ENCODE results near the gene DMD.

DMD gene

DNA sequence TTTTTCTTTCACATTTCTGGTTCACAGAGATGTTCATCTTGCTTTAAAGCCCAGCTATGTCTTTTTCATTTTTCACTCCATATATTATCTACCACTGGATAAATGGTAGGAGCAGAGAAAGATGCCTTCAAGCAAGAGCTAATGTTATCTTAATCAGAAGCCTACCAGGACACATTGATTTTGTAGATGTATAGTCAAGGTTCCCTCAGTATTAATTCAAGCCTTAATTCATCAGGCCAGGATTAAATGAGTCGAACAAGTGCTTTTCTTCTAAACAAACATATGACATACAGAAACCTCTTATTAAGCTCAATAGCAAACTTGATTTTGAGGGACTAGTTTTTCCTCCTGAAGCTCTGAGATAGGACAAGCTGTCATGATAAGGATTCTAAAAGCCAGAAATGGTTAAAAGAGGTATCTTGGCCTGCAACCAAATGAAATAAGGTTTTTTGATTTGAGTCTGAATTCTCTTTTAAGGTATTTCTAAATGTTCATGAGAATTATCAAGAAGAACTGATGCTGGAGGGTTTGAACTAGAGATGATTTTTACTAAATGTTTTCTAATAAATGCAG lies 2057.8 kb downstream of the DMD start:
- no peak for DNase-seq (ENCODE audit: low spot score)
- FAIRE-seq: no peak

DNA sequence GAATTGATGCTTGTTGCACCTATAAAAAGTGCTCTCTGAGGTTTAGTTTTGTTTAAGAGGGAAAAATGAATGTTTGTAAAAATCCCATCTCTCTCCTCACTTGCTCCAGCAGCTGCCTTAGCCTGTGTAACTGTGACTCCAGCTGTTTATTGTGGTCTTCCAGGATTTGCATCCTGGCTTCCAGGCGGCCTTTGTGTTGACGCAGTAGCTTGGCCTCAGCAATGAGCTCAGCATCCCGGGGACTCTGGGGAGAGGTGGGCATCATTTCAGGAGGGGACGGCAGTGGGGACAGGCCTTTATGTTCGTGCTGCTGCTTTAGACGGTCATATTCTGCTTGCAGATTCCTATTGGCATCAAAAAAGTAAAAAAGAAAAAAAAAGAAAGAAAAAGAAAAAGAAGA lies 2064.2 kb downstream of the DMD start:
- no peak for DNase-seq (ENCODE audit: low spot score)
- no peak for FAIRE-seq

DNA sequence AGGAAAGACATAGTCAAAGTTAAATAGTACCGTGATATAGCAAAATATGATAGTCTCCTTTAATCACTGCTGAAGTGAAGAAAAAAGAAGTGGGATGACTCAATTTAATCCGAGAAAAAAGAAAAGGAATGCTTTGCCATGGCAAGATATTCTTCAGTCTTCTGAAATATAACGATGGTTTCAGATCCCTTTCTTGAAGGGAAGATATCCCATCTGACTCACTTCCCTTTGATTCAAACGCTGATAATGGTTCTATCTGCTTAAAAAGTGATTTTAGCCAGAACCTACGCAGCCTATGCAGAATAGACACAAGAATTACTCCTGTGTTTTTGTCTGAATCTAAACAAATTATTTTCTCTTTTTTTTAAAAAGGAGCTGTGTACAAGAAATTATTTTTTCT lies 2071.4 kb downstream of the DMD start:
- DNase-seq (ENCODE audit: low spot score): no peak
- no peak for FAIRE-seq

DNA sequence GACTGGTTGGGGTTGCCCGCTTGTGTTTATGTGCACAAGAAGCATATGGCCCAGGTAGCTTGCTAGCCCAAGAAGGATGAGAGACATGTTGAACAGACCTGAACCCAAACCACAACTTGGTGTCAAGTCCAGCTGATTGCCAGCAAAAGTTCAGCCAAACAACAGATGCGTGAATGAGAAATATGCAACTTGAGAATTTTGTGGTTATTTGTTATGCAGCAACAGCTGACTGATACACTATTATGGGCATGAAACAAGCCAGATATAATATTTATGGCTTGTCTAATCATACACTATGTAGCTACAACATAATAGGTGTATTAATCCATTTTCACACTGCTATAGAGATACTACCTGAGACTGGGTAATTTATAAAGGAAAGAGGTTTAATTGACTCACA lies 2073.2 kb downstream of the DMD start:
- FAIRE-seq (no peak), DNase-seq (ENCODE audit: low spot score) (no peak)

DNA sequence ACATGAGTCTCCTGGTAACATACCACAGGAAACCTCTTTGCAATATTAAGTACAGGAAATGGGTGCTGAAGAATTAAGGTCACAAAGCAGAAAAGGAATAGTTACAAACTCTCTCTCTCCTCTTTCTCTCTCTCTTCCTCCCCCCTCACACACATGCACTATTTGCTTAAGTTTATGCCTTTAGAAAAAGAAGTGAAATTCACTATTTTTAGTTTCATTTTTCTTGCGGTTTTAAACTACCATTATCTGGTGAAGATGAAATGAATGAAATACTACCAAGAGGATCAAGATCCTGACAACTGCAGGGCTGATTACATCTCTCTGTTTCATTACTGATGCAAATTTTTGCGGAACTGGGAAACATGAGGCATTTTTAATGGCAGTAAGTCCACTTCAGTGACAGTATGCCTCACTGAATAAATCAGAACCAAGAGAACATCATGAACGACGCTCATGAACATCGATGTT lies 2075.2 kb downstream of the DMD start:
- DNase-seq (ENCODE audit: low spot score): no peak

DNA sequence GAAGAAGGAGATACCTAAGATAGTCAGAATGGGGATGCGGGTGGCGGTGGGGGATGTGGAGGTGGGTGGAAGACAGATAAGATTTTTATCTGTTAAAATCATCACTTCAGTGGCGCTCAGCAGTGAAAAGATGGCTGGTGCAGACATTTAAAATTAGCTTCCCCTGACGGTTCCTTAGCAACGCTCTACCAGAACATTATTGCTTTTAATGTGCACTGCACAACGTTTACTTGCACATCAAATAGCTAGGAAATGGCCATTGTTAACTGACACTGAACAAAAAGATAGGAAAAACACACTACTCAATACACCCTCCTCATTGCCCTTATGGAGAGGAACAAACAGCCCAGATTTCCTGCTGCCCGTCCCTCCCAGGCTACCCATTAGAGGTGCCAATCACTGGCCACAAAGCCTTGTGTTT lies 2078.5 kb downstream of the DMD start:
- DNase-seq (ENCODE audit: low spot score) (no peak), FAIRE-seq (no peak)

More for the DNA sequence above, 2075.2 kb downstream of the DMD start:
- no peak for FAIRE-seq

DNA sequence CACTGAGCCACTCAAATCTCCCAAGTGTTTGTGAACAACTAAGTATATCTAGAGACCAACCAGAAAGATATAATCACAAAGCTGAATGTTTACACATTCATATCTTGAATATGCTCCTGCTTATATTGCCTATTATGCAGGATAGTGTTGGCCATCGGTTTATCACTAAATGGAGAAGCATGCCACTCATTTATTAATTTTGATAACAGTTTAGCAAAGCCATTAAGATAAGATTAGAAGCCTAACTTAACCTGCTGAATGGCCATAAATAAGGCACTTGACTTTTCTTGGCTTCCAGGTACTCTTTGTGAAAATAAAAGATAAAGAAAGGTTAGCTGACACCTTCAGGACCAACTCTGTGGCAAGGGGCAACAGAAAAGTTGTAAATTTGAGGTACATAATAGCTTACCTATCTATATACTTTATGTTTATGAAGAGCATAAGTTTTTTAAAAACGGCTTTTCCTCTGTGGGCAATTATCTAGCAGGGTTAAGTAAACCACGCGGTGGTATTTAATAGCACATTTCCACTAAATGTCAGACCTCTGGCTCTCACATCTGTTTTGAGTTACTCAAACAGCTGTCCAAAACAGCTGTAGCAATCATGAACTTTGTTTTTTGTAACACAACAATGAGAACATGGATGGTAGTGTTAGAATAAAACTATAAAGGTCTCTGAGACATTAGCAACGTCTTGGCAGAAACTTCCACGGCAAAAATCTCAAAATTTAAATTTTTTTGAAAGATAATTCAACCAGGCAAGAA lies 2080.7 kb downstream of the DMD start:
- no peak for FAIRE-seq

DNA sequence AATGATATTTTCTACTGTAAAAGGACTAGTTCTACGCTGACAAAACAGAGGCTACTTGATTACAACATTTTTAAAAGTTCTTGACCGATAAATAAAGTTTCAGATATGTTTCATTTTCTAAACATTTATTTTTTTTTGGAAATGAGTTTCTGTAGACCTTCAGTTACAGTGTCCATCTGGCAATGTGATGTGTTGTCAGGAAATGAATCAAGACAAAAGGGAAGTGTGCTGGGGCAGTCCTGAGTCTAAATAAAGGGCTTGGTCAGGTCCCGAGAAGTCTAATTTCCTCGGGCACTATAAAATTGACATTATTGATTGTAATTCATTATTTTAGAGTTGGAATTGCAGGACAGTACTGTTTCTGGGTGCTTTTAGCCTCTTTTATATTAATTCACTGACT lies 2082.5 kb downstream of the DMD start:
- no peak for FAIRE-seq
- DNase-seq (ENCODE audit: low spot score): no peak

More for the DNA sequence above, 2080.7 kb downstream of the DMD start:
- no peak for DNase-seq (ENCODE audit: low spot score)

DNA sequence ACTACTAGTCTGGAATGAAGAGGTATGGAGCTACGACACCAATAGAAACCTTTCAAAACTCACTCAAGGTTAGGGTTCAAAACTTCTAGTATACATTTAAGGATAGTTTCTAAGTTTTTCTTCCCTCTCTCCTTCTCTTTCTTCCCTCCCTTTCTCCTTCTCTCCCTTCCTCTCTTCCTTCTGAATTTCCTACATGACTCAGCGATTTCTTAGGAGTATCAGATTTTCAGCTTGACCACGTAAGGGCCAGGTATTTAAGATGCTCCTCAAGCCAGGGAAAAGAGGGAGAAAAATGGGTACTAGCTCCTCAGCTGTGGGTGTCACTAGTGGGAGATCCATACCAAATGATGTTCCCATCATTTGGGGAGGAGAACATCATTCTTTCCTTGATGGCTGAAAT lies 2083.6 kb downstream of the DMD start:
- FAIRE-seq (no peak), DNase-seq (ENCODE audit: low spot score) (no peak)

DNA sequence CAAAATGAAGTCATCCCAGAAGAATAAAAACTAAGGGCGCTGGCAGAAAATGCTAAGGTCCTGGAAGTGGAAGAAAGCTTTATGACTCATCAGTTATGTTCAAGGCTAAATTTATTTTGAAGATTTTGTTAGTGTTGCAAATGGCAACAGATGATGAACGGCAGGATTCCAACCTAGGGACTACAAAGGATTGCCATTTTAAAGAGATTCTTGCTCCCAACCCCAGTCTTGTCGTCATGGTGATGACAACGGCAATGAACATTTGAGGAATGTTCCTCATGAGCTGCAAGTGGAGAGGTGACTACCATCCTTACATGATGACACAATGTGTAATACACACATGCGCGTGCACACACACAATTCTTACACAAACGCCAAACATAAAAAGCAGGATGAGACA lies 2085.1 kb downstream of the DMD start:
- no peak for FAIRE-seq

DNA sequence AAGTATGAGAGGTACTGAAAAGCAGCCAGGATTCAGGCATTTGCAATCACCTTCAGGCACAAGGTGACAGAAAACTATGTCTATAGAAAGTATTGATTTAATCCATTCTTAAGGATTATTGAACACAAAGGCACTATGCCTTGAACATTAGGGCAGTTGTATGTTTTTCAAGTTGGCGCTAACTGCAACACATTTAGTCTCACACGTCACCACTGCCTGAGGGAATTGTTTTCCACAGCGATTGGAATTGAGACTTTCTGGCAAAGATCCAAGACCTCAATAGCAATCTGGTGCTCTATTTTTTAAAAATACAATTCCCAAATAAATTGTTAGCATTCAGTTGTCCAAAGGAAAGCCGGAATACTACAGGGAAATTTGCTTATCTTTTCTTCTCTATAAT lies 2086.8 kb downstream of the DMD start:
- DNase-seq (ENCODE audit: low spot score): no peak
- FAIRE-seq: no peak

More for the DNA sequence above, 2085.1 kb downstream of the DMD start:
- no peak for DNase-seq (ENCODE audit: low spot score)

DNA sequence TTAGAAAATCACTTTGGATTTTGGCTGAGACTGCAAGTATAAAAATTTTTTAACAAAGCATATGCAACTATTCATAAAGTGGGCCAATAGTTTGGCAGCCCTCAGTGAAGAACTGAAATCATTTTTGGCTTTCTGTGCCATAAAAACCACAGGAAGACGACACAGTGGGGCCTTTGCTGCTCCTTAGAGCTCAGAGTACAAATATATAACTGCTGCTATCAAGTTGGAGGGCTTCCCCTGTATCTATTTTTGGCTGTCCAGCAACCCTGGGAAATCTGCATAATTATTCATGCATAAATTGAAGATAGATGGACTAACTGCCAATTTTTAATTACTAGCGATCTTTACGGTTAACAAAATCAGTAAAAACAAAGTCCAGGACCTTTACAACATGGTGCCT lies 2088.0 kb downstream of the DMD start:
- FAIRE-seq (no peak), DNase-seq (ENCODE audit: low spot score) (no peak)

DNA sequence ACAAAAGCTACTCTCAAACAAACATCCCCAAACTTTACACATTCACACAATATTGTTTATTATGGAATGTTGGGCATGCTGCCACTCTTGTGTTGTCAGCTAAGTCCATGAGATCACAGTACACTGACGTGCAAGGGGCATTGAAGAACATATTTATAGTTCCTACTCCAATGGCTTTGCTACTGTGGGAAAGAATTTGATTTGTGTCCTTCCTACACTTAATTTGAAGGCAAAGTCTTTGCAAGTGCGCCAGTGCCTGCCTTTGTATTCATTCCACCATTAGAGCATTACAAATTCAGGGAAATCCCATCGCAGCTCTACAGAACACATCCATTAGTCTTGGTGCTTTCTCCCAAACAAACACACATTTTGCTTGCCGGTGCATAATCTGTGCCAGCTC lies 2094.1 kb downstream of the DMD start:
- no peak for FAIRE-seq
- no peak for DNase-seq (ENCODE audit: low spot score)

DNA sequence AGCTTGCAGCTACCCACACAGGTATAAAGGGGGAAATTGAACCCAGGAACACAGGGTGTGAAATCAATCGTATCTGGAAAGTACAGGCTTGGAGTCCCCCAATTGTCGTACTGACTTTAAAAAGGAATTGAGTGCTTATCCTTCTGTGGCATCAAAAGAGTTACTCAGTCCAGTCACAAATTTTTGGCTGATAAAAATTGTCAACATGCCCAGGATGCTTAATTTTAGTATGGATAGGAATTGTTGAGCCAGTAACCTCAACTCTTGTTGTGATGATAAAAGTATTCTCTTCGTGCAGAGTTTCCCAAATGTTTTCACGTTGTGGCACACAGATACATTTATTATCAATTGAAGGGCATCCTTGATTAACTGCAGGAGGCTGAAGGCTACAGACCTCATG lies 2096.0 kb downstream of the DMD start:
- FAIRE-seq: no peak
- no peak for DNase-seq (ENCODE audit: low spot score)

DNA sequence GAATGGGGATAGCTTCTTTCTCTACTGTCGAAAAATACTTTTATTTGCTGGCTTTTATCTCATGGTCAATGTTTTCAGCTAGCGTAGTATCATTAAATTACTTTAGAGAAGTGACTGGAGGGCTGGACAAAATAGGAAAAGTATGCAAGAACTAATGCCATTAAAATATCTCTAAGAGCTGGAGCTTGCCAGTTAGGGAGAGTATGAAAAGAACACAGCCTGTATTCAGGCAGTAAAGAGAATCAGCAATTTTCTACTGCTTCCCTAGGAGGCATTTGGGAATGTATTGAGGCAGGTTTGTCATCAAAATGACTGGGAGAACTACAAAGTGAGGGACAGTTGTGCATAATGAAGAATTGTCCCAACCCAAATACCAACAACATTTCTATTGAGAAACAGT lies 2096.5 kb downstream of the DMD start:
- no peak for FAIRE-seq
- DNase-seq (ENCODE audit: low spot score): no peak

DNA sequence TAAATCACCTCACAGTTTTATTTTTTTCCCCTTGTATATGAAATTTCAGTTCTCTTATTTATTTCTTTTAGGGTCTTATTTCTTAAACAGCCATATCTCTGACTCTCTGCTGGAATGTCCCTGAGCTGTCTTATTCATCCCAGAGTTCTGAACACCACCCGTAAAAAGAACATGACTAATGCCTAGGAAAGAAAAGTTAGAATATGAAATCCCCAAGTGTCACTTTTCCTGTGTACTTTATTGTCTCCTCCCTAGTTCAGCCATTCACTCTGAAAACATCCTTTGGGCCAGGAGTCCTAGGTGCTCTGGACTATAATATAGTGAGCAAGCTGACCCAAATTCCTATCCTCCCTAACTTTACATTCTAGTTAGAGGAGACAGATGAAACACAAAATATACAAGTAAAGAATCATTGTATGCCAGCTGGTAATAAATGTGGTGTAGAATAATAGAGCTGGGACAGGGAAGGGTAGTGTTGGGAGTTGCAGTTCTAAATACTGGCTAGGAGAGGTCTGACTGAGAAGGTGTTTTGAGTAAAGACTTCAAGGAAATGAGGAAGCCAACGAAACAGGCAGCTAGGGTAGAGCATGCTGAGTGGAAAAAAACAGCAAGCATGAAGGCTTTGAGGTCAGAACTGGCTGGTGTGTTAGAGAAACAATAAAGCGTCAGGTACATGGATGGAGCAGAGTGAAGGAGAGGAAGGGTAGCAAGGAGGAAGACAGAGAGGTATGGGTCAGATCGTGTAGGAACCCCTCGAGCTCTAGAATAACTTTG lies 2098.9 kb downstream of the DMD start:
- DNase-seq (ENCODE audit: low spot score): no peak
- no peak for FAIRE-seq

DNA sequence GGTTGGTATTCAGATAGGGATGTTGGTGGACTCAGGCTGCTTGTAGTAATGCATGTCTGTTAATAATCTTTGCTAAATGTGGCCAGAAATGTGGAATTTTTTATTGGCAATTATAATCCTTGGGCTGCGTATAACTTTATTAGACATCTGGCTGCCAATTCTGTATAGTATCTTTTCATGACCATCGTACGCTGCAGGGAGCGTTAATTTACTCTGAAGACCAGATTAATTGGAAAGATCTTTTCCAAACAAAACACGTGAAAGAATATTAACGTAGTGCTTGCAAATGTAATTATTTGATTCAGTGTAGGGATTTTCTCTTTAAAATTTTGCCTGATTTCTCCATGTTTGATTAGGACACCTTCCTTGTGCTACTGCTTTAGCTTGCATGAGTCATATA lies 2100.7 kb downstream of the DMD start:
- no peak for FAIRE-seq
- no peak for DNase-seq (ENCODE audit: low spot score)

DNA sequence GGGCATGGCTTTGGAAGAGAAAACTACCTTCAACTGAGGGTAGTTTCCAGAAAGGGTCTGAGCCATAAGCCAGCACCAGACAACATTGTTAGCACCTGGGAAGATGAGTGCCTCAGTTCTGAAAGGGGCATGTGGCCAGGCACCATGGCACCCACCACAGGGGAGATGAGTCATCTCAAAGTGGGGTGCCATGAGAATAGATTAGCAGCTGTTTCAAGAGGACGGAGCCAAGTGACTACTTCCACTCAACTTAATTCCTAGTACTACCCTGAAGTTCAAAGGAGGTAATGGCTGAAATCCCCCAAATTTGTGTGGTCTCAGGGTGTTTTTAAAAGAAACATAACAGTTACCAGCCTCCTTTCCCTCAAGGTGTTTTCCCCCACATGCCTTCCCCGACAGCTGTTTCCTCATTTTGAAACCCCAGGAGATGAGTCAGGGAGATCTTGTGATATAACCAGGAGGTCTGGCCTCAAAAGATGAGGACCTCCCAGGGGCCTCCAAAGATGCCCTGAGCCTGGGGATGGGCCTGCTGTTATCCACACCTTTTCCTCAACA lies 2111.7 kb downstream of the DMD start:
- DNase-seq (ENCODE audit: low spot score): no peak
- FAIRE-seq: no peak

DNA sequence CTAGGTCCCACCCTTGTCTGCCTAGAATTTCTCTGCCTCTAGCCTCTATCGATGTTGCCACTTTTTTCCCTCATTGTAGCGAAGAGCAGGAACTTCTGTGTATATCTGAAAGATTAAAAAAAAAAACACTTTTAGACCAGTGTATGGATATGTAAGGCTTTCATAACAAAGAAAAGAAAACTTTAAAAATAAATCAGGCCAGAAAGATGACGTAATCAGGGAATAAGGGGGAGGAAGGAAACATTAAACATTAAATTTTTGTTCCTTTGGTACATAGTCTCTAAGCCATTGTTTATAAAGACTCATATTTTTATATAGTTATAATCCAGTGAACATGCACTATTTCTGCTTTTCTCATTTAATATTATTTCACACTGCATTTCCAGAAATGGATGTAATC lies 2113.3 kb downstream of the DMD start:
- DNase-seq (ENCODE audit: low spot score) (no peak), FAIRE-seq (no peak)

DNA sequence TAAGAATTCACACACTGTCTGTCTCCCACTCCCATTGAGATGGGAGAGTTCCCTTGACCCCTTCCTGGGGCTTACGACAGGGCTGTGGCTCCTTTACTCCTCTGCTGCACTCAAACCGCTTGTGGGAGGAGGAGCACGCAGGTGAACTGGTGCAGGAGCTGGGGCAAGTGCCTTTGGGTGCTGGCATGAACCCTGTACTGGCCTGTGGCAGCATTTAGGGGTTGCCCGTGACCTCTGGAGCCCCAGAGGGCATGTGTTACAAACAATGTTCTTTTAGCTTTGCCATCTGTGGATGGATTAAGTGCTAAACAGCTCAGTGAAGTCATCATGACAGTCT lies 2117.7 kb downstream of the DMD start:
- FAIRE-seq (no peak), DNase-seq (ENCODE audit: low spot score) (no peak)

DNA sequence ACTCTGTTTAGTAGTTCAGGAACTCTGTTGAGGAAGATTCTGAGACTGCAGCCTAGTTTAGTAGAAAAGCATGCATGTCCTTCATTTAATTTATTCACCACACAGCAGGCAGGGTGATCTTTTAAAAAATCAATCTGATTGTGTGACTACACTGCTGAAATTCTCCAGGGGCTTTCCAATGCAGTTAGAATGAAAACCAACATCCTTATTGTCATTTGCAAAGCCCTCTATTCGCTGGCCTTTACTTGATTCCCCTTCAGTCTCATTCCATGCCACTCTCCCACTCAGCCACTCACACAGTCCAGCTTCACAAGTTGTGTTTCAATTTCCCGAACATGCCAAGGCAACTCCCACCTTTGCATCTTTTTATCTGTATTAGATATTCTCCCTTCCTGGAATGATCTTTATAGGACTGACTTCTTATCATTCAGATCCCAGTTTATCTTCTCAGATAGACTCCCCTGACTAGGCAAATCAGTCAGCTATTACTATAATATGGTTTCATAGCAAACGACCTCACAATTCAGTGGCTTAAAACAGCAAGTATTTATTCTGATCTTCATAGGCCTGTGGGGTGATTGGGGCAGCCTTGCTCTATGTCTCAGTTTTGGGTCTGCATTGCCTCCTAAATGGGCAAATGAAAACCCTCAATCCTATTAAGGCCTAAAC lies 2118.2 kb downstream of the DMD start:
- FAIRE-seq: no peak

DNA sequence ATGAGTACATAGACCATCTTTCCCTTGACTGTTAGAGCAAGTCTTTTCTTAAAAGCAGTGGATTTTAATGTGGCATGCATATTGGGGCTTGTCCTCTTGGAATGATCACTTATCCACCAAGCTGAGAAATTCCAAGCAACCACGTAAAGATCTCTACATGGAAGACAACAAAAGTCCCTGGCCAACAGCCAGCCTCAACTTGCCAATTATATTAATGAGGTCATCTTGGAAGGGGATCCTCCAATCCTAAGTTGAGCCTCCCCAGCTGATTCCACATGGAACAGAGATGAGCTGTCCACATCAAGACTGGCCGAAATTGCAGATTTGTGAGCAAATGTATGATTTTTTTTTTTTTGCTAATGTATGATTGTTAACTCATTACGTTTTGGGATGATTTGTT lies 2118.9 kb downstream of the DMD start:
- FAIRE-seq (no peak), DNase-seq (ENCODE audit: low spot score) (no peak)

More for the DNA sequence above, 2118.2 kb downstream of the DMD start:
- DNase-seq (ENCODE audit: low spot score): no peak

Measured in RCC 7860 (cell line).